Trophoblast cell (in vitro differentiated cells and primary cell): ENCODE results near the gene TBL1X.

Experiments
- DNase-seq, 2 donors: peaks; one replicate each; pipeline ENCODE4 v3.0.0-alpha.2; 2016
- H2AFZ ChIP-seq: 2 replicates; pipeline ENCODE4 v1.6.1; 2013; ENCODE audit warnings: low read length, moderate library complexity, mild to moderate bottlenecking; ENCODE audit not compliant: insufficient read depth, poor library complexity
- H2AK5ac ChIP-seq: 2 replicates; pipeline ENCODE4 v1.6.1; 2013; ENCODE audit warnings: mild to moderate bottlenecking, low read length
- H2BK120ac ChIP-seq: 2 replicates; pipeline ENCODE4 v1.6.1; 2013; ENCODE audit warnings: low read length, mild to moderate bottlenecking, moderate library complexity; ENCODE audit not compliant: insufficient read depth, poor library complexity
- H2BK12ac ChIP-seq: 2 replicates; pipeline ENCODE4 v1.6.1; 2013; ENCODE audit warnings: mild to moderate bottlenecking, low read length, moderate library complexity
- H2BK5ac ChIP-seq: 2 replicates; pipeline ENCODE4 v1.6.1; 2013; ENCODE audit warnings: low read length, low read depth, moderate library complexity, mild to moderate bottlenecking; ENCODE audit not compliant: poor library complexity
- H3K14ac ChIP-seq: 2 replicates; pipeline ENCODE4 v1.6.1; 2013; ENCODE audit warnings: mild to moderate bottlenecking, low read length
- H3K18ac ChIP-seq: 2 replicates; pipeline ENCODE4 v1.6.1; 2013; ENCODE audit warnings: mild to moderate bottlenecking, low read length
- H3K23ac ChIP-seq: 2 replicates; pipeline ENCODE4 v1.6.1; 2013; ENCODE audit warnings: low read length
- H3K27ac ChIP-seq: 2 replicates; pipeline ENCODE4 v1.5.1; 2013; ENCODE audit warnings: low read depth, mild to moderate bottlenecking, inconsistent platforms, low read length, moderate library complexity
- H3K27me3 ChIP-seq: 2 replicates; pipeline ENCODE4 v1.6.1; 2013; ENCODE audit warnings: inconsistent platforms, mild to moderate bottlenecking, low read length, moderate library complexity; ENCODE audit not compliant: insufficient read depth
- H3K36me3 ChIP-seq, 2 experiments: 1 replicate in 1 of 2; 2 replicates in 1 of 2; pipeline ENCODE4 v1.6.1; 2013; ENCODE audit warnings: low read length in 2 of 2, mild to moderate bottlenecking in 2 of 2, moderate library complexity in 1 of 2; ENCODE audit not compliant: insufficient read depth in 2 of 2, control insufficient read depth in 1 of 2
- H3K4ac ChIP-seq: 2 replicates; pipeline ENCODE4 v1.6.1; 2013; ENCODE audit warnings: low read depth, mild to moderate bottlenecking, low read length, moderate library complexity
- H3K4me1 ChIP-seq, 2 experiments: 1 replicate in 1 of 2; 2 replicates in 1 of 2; pipeline ENCODE4 v1.6.1; 2013; ENCODE audit warnings: low read length in 2 of 2, mild to moderate bottlenecking in 2 of 2, moderate library complexity in 1 of 2; ENCODE audit not compliant: insufficient read depth in 2 of 2, control insufficient read depth in 1 of 2
- H3K4me2 ChIP-seq: 2 replicates; pipeline ENCODE4 v1.6.1; 2013; ENCODE audit warnings: inconsistent platforms, mild to moderate bottlenecking, low read length, moderate library complexity
- H3K4me3 ChIP-seq: 2 replicates; pipeline ENCODE4 v1.5.1; 2013; ENCODE audit warnings: mild to moderate bottlenecking, low read depth, low read length, inconsistent platforms
- H3K79me1 ChIP-seq: one replicate; pipeline ENCODE4 v1.6.1; 2013; ENCODE audit warnings: low read length
- H3K79me2 ChIP-seq: 2 replicates; pipeline ENCODE4 v1.6.1; 2013; ENCODE audit warnings: low read length, mild to moderate bottlenecking; ENCODE audit not compliant: control insufficient read depth, insufficient read depth, poor library complexity
- H3K9ac ChIP-seq: 2 replicates; pipeline ENCODE4 v1.6.1; 2013; ENCODE audit warnings: mild to moderate bottlenecking, low read length
- H3K9me3 ChIP-seq: 2 replicates; pipeline ENCODE4 v1.6.1; 2013; ENCODE audit warnings: low read depth, mild to moderate bottlenecking, control low read depth, inconsistent platforms, low read length; ENCODE audit not compliant: insufficient read depth
- H4K12ac ChIP-seq: 2 replicates; pipeline ENCODE4 v1.6.1; 2013; ENCODE audit warnings: low read depth, mild to moderate bottlenecking, low read length, moderate library complexity
- H4K8ac ChIP-seq: 2 replicates; pipeline ENCODE4 v1.6.1; 2013; ENCODE audit warnings: low read depth, mild to moderate bottlenecking, low read length, moderate library complexity
- H4K91ac ChIP-seq: one replicate; pipeline ENCODE4 v1.6.1; 2013; ENCODE audit warnings: low read depth, mild to moderate bottlenecking, low read length, moderate library complexity
- WGBS: extraction: QIAGEN DNeasy Blood & Tissue Kit; methylation state at CpG from one replicate; pipeline ENCODE4 v1.1.7; 2013; ENCODE audit warnings: missing lambda C conversion rate; ENCODE audit not compliant: insufficient read length, insufficient coverage; ENCODE audit errors: extremely low coverage; 5-methylcytosine and 5-hydroxymethylcytosine counted together

TBL1X gene

DNA sequence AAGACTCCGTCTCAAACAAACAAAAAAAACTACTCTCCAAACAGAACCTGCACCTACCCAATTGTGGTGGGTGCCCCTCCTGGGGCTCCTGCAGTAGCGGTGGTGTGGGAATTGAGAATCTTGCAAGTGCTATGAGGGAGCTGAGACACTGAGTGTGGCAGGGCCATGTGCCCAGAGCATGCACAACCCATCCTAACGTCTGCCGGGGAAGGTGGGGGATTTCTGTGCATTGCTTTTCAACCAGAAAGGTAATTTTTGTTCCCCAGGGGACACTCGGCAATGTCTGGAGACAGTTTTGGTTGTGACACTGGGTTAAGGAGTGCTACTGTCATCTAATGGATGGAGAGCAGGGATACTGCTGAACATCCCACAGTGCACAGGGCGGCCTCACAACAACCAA, 35.7 kb downstream of the TBL1X start:
- Histone ChIP-seq H4K91ac (no peak overlapping the region), H3K23ac (no peak overlapping the region), H3K79me1 (no peaks in the 10 kb centered on the region), H3K9me3 (no peaks in the 10 kb centered on the region), H3K4me2 (no peak overlapping the region), H3K36me3 (peaks cover 6 to 15% of the 10 kb centered on the region in 2 experiments), H3K4me3 (no peak overlapping the region), H3K27me3 (no peaks in the 10 kb centered on the region), H2AK5ac (no peak overlapping the region), H3K4ac (no peak overlapping the region), H3K18ac (no peak overlapping the region), H3K79me2 (peaks cover 3% of the 10 kb centered on the region), H2BK5ac (no peak overlapping the region), H3K4me1 (peaks cover 0 to 1% of the 10 kb centered on the region in 2 experiments), H2BK120ac (no peak overlapping the region), H2BK12ac (no peak overlapping the region), H4K12ac (no peak overlapping the region), H3K9ac (no peak overlapping the region), H3K14ac (no peak overlapping the region), H2AFZ (no peak overlapping the region), H3K27ac (no peak overlapping the region), H4K8ac (no peak overlapping the region)
- WGBS = no CpG with 5 or more reads among the region's 6 CpGs
- no peak for DNase-seq

DNA sequence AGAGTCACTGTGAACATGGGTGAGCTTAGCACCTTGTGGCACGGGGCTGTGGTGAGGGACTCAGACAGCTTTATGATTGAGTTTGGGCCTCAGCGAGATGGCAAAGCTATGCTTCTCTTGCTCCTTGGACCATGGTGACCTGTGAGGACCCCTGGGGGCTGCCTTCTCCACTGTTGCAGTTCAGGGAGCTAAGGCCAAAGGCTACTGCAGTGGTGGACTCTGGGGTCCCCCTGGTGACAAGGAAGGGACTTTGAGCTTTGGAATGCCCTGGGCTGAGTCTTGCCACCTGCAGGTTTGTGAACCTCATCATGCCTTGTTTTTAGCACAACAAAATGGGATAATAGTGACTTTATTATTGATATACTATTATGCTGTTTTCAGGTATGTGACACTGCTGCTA, 36.5 kb downstream of the TBL1X start:
- no CpG with 5 or more reads among the region's 2 CpGs for WGBS
- Histone ChIP-seq H3K9me3 (no peaks in the 10 kb centered on the region), H2BK5ac (no peak overlapping the region), H3K4me2 (no peak overlapping the region), H3K14ac (no peak overlapping the region), H3K79me1 (no peaks in the 10 kb centered on the region), H3K4ac (no peak overlapping the region), H2BK12ac (no peak overlapping the region), H3K23ac (no peak overlapping the region), H2AFZ (no peak overlapping the region), H3K9ac (no peak overlapping the region), H4K12ac (no peak overlapping the region), H3K18ac (no peak overlapping the region), H4K91ac (no peak overlapping the region), H2BK120ac (no peak overlapping the region), H3K27ac (no peak overlapping the region), H2AK5ac (no peak overlapping the region), H3K79me2 (peaks cover 1% of the 10 kb centered on the region), H4K8ac (no peak overlapping the region), H3K4me3 (no peak overlapping the region), H3K4me1 (no peaks in the 10 kb centered on the region), H3K36me3 (peaks cover 6 to 15% of the 10 kb centered on the region in 2 experiments), H3K27me3 (no peaks in the 10 kb centered on the region)
- DNase-seq = no peak

DNA sequence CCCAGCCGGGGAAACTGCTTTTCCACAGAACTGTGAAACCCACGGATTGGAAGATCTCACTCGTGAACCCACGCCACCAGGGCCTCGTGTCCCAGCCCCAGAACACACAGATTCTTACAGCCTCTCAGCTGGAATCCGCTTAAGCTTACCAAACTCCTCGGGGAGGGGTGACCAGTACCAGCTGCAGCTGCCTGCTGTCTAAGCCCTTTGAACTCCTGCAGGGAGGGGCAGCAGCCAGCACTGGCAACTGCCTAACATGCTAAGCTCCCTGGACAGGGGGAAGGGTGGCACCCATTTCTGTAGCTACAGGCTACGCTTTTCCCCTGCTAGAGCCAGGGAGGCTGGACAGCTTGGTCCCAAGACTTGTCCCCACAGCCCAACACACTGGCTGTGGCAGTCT, 38.4 kb downstream of the TBL1X start:
- Histone ChIP-seq H3K14ac (no peak overlapping the region), H3K9me3 (no peaks in the 10 kb centered on the region), H3K9ac (no peak overlapping the region), H2BK5ac (no peak overlapping the region), H3K4ac (no peak overlapping the region), H3K27me3 (no peaks in the 10 kb centered on the region), H3K18ac (no peak overlapping the region), H3K79me1 (no peaks in the 10 kb centered on the region), H3K4me2 (no peak overlapping the region), H4K91ac (no peak overlapping the region), H2BK12ac (no peak overlapping the region), H2AFZ (no peak overlapping the region), H3K27ac (no peak overlapping the region), H3K36me3 (peaks cover 6 to 15% of the 10 kb centered on the region in 2 experiments), H3K79me2 (peaks cover 1% of the 10 kb centered on the region), H2AK5ac (no peak overlapping the region), H3K4me3 (no peak overlapping the region), H3K4me1 (no peaks in the 10 kb centered on the region), H4K12ac (no peak overlapping the region), H2BK120ac (no peak overlapping the region), H3K23ac (no peak overlapping the region), H4K8ac (no peak overlapping the region)
- WGBS = no CpG with 5 or more reads among the region's 8 CpGs
- no peak for DNase-seq

DNA sequence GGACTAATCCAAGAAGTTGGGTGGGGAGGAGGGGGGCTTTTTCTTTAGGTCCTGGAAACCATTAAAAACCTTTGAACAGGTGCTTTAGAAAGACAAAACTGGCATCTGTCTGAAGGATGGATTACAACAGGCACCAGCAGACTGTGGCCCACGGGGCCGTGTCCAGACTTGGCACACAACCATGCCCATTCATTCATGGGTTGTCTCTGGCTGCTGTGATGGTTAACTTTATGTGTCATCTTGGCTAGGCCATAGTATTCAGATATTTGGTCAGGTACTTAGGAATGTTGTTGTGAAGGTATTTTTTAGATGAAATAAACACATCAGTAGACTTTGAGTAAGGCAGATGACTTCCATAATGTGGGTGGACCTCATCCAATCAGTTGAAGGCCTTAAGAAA, 45.5 kb downstream of the TBL1X start:
- Histone ChIP-seq H2BK12ac (no peak overlapping the region), H2AFZ (no peak overlapping the region), H3K14ac (no peak overlapping the region), H2BK120ac (no peak overlapping the region), H3K4me1 (peaks cover 0 to 3% of the 10 kb centered on the region in 2 experiments), H4K12ac (no peak overlapping the region), H3K79me1 (no peaks in the 10 kb centered on the region), H3K4ac (no peak overlapping the region), H3K23ac (no peak overlapping the region), H3K9ac (no peak overlapping the region), H2AK5ac (no peak overlapping the region), H3K9me3 (no peaks in the 10 kb centered on the region), H3K36me3 (peaks cover 2% of the 10 kb centered on the region in 2 experiments), H2BK5ac (no peak overlapping the region), H4K91ac (no peak overlapping the region), H3K27ac (no peak overlapping the region), H4K8ac (no peak overlapping the region), H3K18ac (no peak overlapping the region), H3K4me2 (no peak overlapping the region), H3K79me2 (no peaks in the 10 kb centered on the region), H3K27me3 (no peaks in the 10 kb centered on the region), H3K4me3 (no peak overlapping the region)
- DNase-seq = no peak
- WGBS = no CpG with 5 or more reads among the region's 2 CpGs
